Stomach smooth muscle (tissue), 2 donors: Measurements from ENCODE around the gene CYP4F3.

Experiments used
- H3K27ac ChIP-seq: one replicate; pipeline ENCODE4 v1.7.0; 2013; ENCODE audit warnings: mild to moderate bottlenecking, low read length, inconsistent platforms
- H3K27me3 ChIP-seq, 2 donors: one replicate each; pipeline ENCODE4 v1.7.0; 2013; ENCODE audit warnings: low read length in 2 of 2; ENCODE audit not compliant: insufficient read depth in 2 of 2, control insufficient read depth in 1 of 2
- H3K36me3 ChIP-seq, 2 donors: one replicate each; pipeline ENCODE4 v1.7.0; 2013; ENCODE audit warnings: low read length in 2 of 2; ENCODE audit not compliant: control insufficient read depth in 2 of 2, insufficient read depth in 2 of 2
- H3K4me1 ChIP-seq: one replicate; pipeline ENCODE4 v1.7.0; 2013; ENCODE audit warnings: low read length; ENCODE audit not compliant: control insufficient read depth, insufficient read depth
- H3K4me3 ChIP-seq, 2 donors: one replicate each; pipeline ENCODE4 v1.7.0; 2013; ENCODE audit warnings: low read length in 2 of 2
- H3K9ac ChIP-seq, 2 donors: one replicate each; pipeline ENCODE4 v1.7.0; 2013; ENCODE audit warnings: low read length in 2 of 2, mild to moderate bottlenecking in 1 of 2
- H3K9me3 ChIP-seq, 2 donors: one replicate each; pipeline ENCODE4 v1.7.0; 2013; ENCODE audit warnings: low read length in 2 of 2; ENCODE audit not compliant: control insufficient read depth in 2 of 2
- donor health status: healthy.
- donor health status: Pancreatic carcinoma.

CYP4F3 gene

GRCh38 chr19:15633082-15633835 lies 7.4 kb upstream of the CYP4F3 start:
- Histone ChIP-seq H3K27ac (no peak overlapping the region), H3K27me3 (peaks cover 10 to 17% of the 10 kb centered on the region in 2 donors), H3K4me3 (no peak overlapping the region), H3K4me1 (no peaks in the 10 kb centered on the region), H3K9ac (no peak overlapping the region), H3K36me3 (no peaks in the 10 kb centered on the region), H3K9me3 (no peaks in the 10 kb centered on the region)

- H3K9ac ChIP-seq = no peak overlapping the region
- H3K4me3 ChIP-seq = no peak overlapping the region
- H3K4me1 ChIP-seq = no peaks in the 10 kb centered on the region
- H3K9me3 ChIP-seq = no peaks in the 10 kb centered on the region
- H3K27ac ChIP-seq = no peak overlapping the region
- H3K27me3 ChIP-seq = peaks cover 8% of the 10 kb centered on the region in 2 donors
- H3K36me3 ChIP-seq = no peaks in the 10 kb centered on the region
Observed at GRCh38 chr19:15634105-15634504, 6.6 kb upstream of the CYP4F3 start.

GRCh38 chr19:15635016-15635805 lies 5.5 kb upstream of the CYP4F3 start:
- no peaks in the 10 kb centered on the region for H3K4me1 ChIP-seq
- H3K9me3 ChIP-seq = no peaks in the 10 kb centered on the region
- no peak overlapping the region for H3K27ac ChIP-seq
- H3K4me3 ChIP-seq = no peak overlapping the region
- no peak overlapping the region for H3K9ac ChIP-seq
- no peaks in the 10 kb centered on the region for H3K36me3 ChIP-seq
- H3K27me3 ChIP-seq = peaks cover 7 to 8% of the 10 kb centered on the region in 2 donors

GRCh38 chr19:15636026-15636425 lies 4.7 kb upstream of the CYP4F3 start:
- no peak overlapping the region for H3K4me3 ChIP-seq
- no peaks in the 10 kb centered on the region for H3K36me3 ChIP-seq
- H3K4me1 ChIP-seq = peaks cover under 1% of the 10 kb centered on the region
- H3K27ac ChIP-seq = no peak overlapping the region
- peaks cover 4 to 8% of the 10 kb centered on the region in 2 donors for H3K27me3 ChIP-seq
- H3K9ac ChIP-seq = no peak overlapping the region
- no peaks in the 10 kb centered on the region for H3K9me3 ChIP-seq

- no peak overlapping the region for H3K27ac ChIP-seq
- H3K27me3 ChIP-seq = peaks cover 3 to 4% of the 10 kb centered on the region in 2 donors
- H3K4me1 ChIP-seq = peaks cover 4% of the 10 kb centered on the region
- no peak overlapping the region for H3K9ac ChIP-seq
- H3K9me3 ChIP-seq = no peaks in the 10 kb centered on the region
- no peak overlapping the region for H3K4me3 ChIP-seq
- H3K36me3 ChIP-seq = no peaks in the 10 kb centered on the region
Observed at GRCh38 chr19:15639596-15639995, 1.1 kb upstream of the CYP4F3 start.

DNA sequence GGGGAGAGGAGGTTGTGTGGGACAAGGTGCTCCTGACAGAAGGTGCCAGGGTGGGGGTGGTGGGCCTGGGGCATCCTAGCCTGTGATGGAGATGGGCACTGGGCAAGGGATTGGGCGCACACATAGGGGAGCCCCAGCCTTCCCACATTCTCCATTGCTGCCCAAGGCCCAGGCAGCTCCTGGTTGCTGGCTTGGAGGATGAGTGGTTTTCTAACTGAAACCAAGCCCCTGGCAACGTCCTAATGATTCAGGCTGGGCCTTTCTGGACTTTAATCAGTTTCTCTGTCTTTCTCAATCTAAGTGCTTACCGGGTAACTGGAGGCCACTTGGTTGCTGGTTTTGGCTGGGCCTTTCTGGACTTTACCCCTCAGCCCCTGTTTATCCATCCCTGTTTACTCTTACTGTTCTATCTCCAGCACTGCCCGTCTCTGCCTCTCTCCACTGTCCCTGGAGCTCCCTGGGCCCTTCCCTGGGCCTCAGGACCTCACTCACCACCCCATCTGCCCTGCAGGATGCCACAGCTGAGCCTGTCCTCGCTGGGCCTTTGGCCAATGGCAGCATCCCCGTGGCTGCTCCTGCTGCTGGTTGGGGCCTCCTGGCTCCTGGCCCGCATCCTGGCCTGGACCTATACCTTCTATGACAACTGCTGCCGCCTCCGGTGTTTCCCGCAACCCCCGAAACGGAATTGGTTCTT lies 354 bp downstream of the CYP4F3 start:
- Histone ChIP-seq H3K4me3 (no peak overlapping the region), H3K9ac (no peak overlapping the region), H3K36me3 (no peaks in the 10 kb centered on the region), H3K9me3 (peaks cover 0 to 2% of the 10 kb centered on the region in 2 donors), H3K4me1 (peaks cover 4% of the 10 kb centered on the region), H3K27me3 (peaks cover 0 to 1% of the 10 kb centered on the region in 2 donors), H3K27ac (no peak overlapping the region)

DNA sequence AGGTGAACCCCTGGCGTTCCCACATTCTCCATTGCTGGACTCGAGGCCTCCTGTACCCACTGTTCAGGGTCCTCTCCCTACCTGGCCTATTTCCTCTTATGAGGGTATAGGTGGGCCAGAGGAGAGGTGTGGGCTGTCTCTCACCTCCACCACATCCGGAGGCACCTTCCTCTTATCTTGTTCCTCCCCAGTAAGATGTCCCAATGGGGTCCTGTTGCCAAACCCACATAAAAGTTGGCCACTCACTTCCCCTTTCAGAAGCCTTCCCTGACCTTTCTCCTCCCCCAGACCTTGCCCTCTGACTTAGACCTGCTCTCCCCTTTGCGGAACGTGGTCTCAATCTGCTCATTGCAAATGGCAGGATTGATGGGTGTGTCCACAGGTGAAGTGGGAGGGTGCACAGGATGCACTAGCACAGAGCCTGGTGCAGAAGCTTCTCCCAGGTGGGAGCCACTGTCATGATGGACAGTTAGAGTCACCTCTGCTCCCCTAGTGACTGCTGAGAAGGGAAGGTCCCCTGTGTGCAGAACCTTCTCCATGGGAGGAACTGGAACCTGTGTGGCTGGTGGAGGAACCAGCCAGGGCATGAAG lies 1.3 kb downstream of the CYP4F3 start:
- Histone ChIP-seq H3K27ac (no peak overlapping the region), H3K36me3 (no peaks in the 10 kb centered on the region), H3K27me3 (peaks cover 0 to 5% of the 10 kb centered on the region in 2 donors), H3K4me3 (no peak overlapping the region), H3K9me3 (peaks cover 0 to 2% of the 10 kb centered on the region in 2 donors), H3K9ac (no peak overlapping the region), H3K4me1 (peaks cover 4% of the 10 kb centered on the region)

- no peak overlapping the region for H3K27ac ChIP-seq
- no peaks in the 10 kb centered on the region for H3K36me3 ChIP-seq
- H3K4me1 ChIP-seq = peaks cover 4% of the 10 kb centered on the region
- peaks cover 0 to 2% of the 10 kb centered on the region in 2 donors for H3K9me3 ChIP-seq
- no peak overlapping the region for H3K9ac ChIP-seq
- no peak overlapping the region for H3K4me3 ChIP-seq
- peaks cover 0 to 5% of the 10 kb centered on the region in 2 donors for H3K27me3 ChIP-seq
Observed at GRCh38 chr19:15642807-15643206, 2.1 kb downstream of the CYP4F3 start.

GRCh38 chr19:15643387-15643786 lies 2.7 kb downstream of the CYP4F3 start:
- Histone ChIP-seq H3K36me3 (no peaks in the 10 kb centered on the region), H3K27ac (no peak overlapping the region), H3K9me3 (peaks cover 0 to 2% of the 10 kb centered on the region in 2 donors), H3K4me1 (peaks cover 4% of the 10 kb centered on the region), H3K27me3 (peaks cover 0 to 5% of the 10 kb centered on the region in 2 donors), H3K9ac (no peak overlapping the region), H3K4me3 (no peak overlapping the region)

GRCh38 chr19:15644066-15644741 lies 3.5 kb downstream of the CYP4F3 start:
- no peaks in the 10 kb centered on the region for H3K36me3 ChIP-seq
- peaks cover 0 to 2% of the 10 kb centered on the region in 2 donors for H3K9me3 ChIP-seq
- H3K4me3 ChIP-seq = no peak overlapping the region
- peaks cover 0 to 5% of the 10 kb centered on the region in 2 donors for H3K27me3 ChIP-seq
- H3K4me1 ChIP-seq = peaks cover 4% of the 10 kb centered on the region
- no peak overlapping the region for H3K27ac ChIP-seq
- H3K9ac ChIP-seq = no peak overlapping the region
